HG03097 (cell line): ENCODE data around the gene ADAMTS2.
"Not testable (repeated sequence)": the region's sequence is repeated elsewhere in the genome, so short reads cannot be mapped to it uniquely, and the experiment has no call there.

ENCODE experiments used
- ATAC-seq: cut with Tn5 transposase; IDR thresholded peaks from one replicate; pipeline ENCODE4 v1.9.1; 2021; ENCODE audit not compliant: unreplicated experiment, low FRiP score

ADAMTS2 gene

GRCh38 chr5:179327021-179327735 is 18.1 kb downstream of the ADAMTS2 start:
- no peak for ATAC-seq

GRCh38 chr5:179326122-179326927 is 18.9 kb downstream of the ADAMTS2 start:
- no peak for ATAC-seq

- no peak for ATAC-seq
Measured at GRCh38 chr5:179325296-179326031, 19.8 kb downstream of the ADAMTS2 start.

GRCh38 chr5:179324760-179325295 is 20.4 kb downstream of the ADAMTS2 start:
- no peak for ATAC-seq

GRCh38 chr5:179324316-179324715 is 20.9 kb downstream of the ADAMTS2 start:
- not testable (repeated sequence) for ATAC-seq

GRCh38 chr5:179323026-179323870 is 22.0 kb downstream of the ADAMTS2 start:
- ATAC-seq, result no peak

GRCh38 chr5:179322071-179323025 is 22.9 kb downstream of the ADAMTS2 start:
- no peak for ATAC-seq

- ATAC-seq, result no peak
Measured at GRCh38 chr5:179321206-179321987, 23.9 kb downstream of the ADAMTS2 start.

- no peak for ATAC-seq
Measured at GRCh38 chr5:179319741-179320281, 25.4 kb downstream of the ADAMTS2 start.

GRCh38 chr5:179319123-179319522 is 26.1 kb downstream of the ADAMTS2 start:
- ATAC-seq, result no peak

GRCh38 chr5:179318221-179318955 is 26.9 kb downstream of the ADAMTS2 start:
- no peak for ATAC-seq

GRCh38 chr5:179317411-179318220 is 27.6 kb downstream of the ADAMTS2 start:
- ATAC-seq, result no peak

- no peak for ATAC-seq
Measured at GRCh38 chr5:179316982-179317381, 28.3 kb downstream of the ADAMTS2 start.

- no peak for ATAC-seq
Measured at GRCh38 chr5:179316111-179316551, 29.1 kb downstream of the ADAMTS2 start.

- no peak for ATAC-seq
Measured at GRCh38 chr5:179315356-179315890, 29.8 kb downstream of the ADAMTS2 start.
